T-cell (primary cell): ENCODE results near the gene INVS. TPM values are rescaled to one million over a fixed set of nuclear protein-coding genes. Genes with fewer than 3 reads are reported as not detected.

Experiments used
- ATAC-seq, 4 experiments: fragments of 200-7000 bp in 3 of 4; fragments of 150-1000 bp in 1 of 4; cut with Tn5 transposase; replicated peaks in 1 of 4; 1 replicate in 3 of 4; 2 replicates in 1 of 4; pipeline ENCODE4 v1.10.0; 2021; ENCODE audit warnings: moderate library complexity in 3 of 4, mild to moderate bottlenecking in 2 of 4, moderate number of reproducible peaks in 1 of 4
- CTCF ChIA-PET, 2 donors: fragments of 300-600 bp; sonication (Branson Sonifier 250); formaldehyde crosslinking; loops; one replicate each; lab custom pipeline; 2022; ENCODE audit warnings: antibody characterized with exemption in 2 of 2; lab: Charles Lee
- POLR2A ChIA-PET, 2 donors: fragments of 300-600 bp; sonication (Branson Sonifier 250); formaldehyde crosslinking; loops; one replicate each; lab custom pipeline; 2022; ENCODE audit warnings: antibody characterized with exemption in 2 of 2; lab: Charles Lee
- DNase-seq, 35 experiments: peaks; one replicate each; pipeline versions ENCODE4 v3.0.0 to v3.0.0-alpha.2; 2013 to 2023
- H3K27ac ChIP-seq: one replicate; pipeline ENCODE4 v1.5.1; 2013; ENCODE audit warnings: low read length
- H3K27me3 ChIP-seq, 2 experiments: replicated peaks in 1 of 2; 1 replicate in 1 of 2; 2 replicates in 1 of 2; pipeline versions ENCODE4 v1.6.1 to v1.7.0; 2013; ENCODE audit warnings: low read length in 1 of 2, mixed read lengths in 1 of 2; ENCODE audit not compliant: control insufficient read depth in 2 of 2, insufficient read depth in 2 of 2; ENCODE audit errors: extremely low read depth in 1 of 2
- H3K36me3 ChIP-seq, 2 donors: 1 replicate in 1 of 2; 2 replicates in 1 of 2; pipeline versions ENCODE4 v1.6.1 to v1.7.0; 2013; ENCODE audit warnings: low read length in 1 of 2; ENCODE audit not compliant: control insufficient read depth in 2 of 2, insufficient read depth in 1 of 2; ENCODE audit errors: extremely low read depth in 1 of 2
- H3K4me1 ChIP-seq, 2 experiments: 1 replicate in 1 of 2; 2 replicates in 1 of 2; pipeline versions ENCODE4 v1.6.1 to v1.7.0; 2013; ENCODE audit warnings: low read length in 2 of 2, mixed read lengths in 1 of 2; ENCODE audit not compliant: insufficient read depth in 2 of 2, control insufficient read depth in 1 of 2; ENCODE audit errors: extremely low read depth in 1 of 2
- H3K4me3 ChIP-seq, 2 donors: 1 replicate in 1 of 2; 2 replicates in 1 of 2; pipeline versions ENCODE4 v1.5.1 to v1.7.0; 2013; ENCODE audit warnings: mild to moderate bottlenecking in 2 of 2, low read length in 1 of 2, moderate library complexity in 1 of 2; ENCODE audit not compliant: control insufficient read depth in 1 of 2; ENCODE audit errors: extremely low read depth in 1 of 2
- H3K9me3 ChIP-seq: 2 replicates; pipeline ENCODE4 v1.7.0; 2013
- H3K27ac Mint-ChIP-seq, 2 donors: one replicate each; pipeline ENCODE4 v1.8.0; 2020 to 2021; ENCODE audit warnings: mild to moderate bottlenecking in 2 of 2, mixed read lengths in 2 of 2
- H3K27me3 Mint-ChIP-seq, 2 donors: one replicate each; pipeline ENCODE4 v1.8.0; 2021 to 2022; ENCODE audit warnings: mixed read lengths in 2 of 2
- H3K36me3 Mint-ChIP-seq: one replicate; pipeline ENCODE4 v1.8.0; 2021; ENCODE audit warnings: mixed read lengths
- H3K4me1 Mint-ChIP-seq, 3 donors: one replicate each; pipeline ENCODE4 v1.8.0; 2020 to 2022; ENCODE audit warnings: mixed read lengths in 3 of 3, mild to moderate bottlenecking in 1 of 3
- H3K4me3 Mint-ChIP-seq, 3 donors: one replicate each; pipeline ENCODE4 v1.8.0; 2020 to 2022; ENCODE audit warnings: mild to moderate bottlenecking in 3 of 3, mixed read lengths in 3 of 3, moderate library complexity in 3 of 3
- H3K9me3 Mint-ChIP-seq, 3 donors: one replicate each; pipeline ENCODE4 v1.8.0; 2020 to 2022; ENCODE audit warnings: mixed read lengths in 3 of 3
- WGBS: methylation state at CpG from one replicate; pipeline ENCODE4 v1.1.5; 2013; ENCODE audit warnings: missing lambda C conversion rate; ENCODE audit not compliant: insufficient coverage; 5-methylcytosine and 5-hydroxymethylcytosine counted together
- total RNA-seq, 35 experiments: library from RNA in 6 of 35; stranded (reverse) in 6 of 35; fragments of 120-200 nt in 1 of 35; gene quantifications; one replicate each; pipeline versions ENCODE4 v1.2.1 to v1.2.4 and lab custom pipeline; 2013 to 2026

Gene INVS
- total RNA-seq, 5 donors from 2014 or later (not counting 1 experiment from before 2014, with no cell fraction given) = 15.6 to 21.6 (median 19.0) TPM

DNA sequence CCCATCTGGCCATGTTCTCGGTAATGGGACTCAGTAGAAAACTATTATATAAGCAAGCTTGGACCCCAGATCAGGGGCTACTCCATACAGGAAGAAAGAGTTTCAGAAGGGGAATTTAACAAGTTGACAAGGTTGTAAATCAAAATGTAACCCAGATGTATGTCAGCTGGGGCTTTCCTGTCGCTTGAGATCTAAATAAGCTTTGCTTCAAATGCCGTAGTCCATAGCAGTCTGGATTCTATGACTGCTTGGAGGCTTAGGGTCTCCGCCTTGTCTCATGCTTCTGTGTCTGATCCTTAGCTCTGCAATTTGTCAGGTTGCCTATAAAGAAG is 183.3 kb downstream of the INVS start:
- ChIA-PET CTCF (no interaction called here), POLR2A (no interaction called here)
- Mint-ChIP-seq H3K27ac (no peak overlapping the region), H3K4me1 (no peaks in the 10 kb centered on the region), H3K27me3 (no peaks in the 10 kb centered on the region), H3K4me3 (no peak overlapping the region), H3K36me3 (peaks cover 75% of the 10 kb centered on the region), H3K9me3 (peaks cover 6 to 14% (median 11%) of the 10 kb centered on the region in 3 donors)
- Histone ChIP-seq H3K4me1 (no peaks in the 10 kb centered on the region), H3K27ac (no peak overlapping the region), H3K36me3 (peaks cover 5 to 24% of the 10 kb centered on the region in 2 donors), H3K27me3 (no peaks in the 10 kb centered on the region), H3K9me3 (no peaks in the 10 kb centered on the region), H3K4me3 (no peak overlapping the region)
- DNase-seq (no peak), ATAC-seq (no peak)
- 95% methylated on average over 3 of the region's 4 CpGs for WGBS

DNA sequence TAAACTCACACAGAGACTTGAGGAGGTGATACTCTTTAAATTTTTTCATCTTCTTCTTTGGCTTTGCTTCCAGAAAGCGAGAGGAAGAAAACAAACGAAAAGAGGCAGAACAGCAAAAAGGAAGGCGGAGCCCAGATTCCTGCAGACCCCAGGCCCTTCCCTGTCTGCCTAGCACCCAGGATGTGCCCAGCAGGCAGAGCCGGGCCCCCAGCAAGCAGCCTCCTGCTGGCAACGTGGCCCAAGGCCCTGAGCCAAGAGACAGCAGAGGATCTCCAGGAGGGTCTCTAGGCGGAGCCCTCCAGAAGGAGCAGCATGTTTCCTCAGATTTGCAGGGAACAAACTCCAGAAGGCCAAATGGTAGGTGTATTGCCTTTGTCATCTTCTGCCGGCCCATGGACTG is 185.2 kb downstream of the INVS start:
- ATAC-seq = no peak
- Histone ChIP-seq H3K4me1 (no peaks in the 10 kb centered on the region), H3K36me3 (peaks cover 5 to 38% of the 10 kb centered on the region in 2 donors), H3K27ac (no peak overlapping the region), H3K4me3 (no peak overlapping the region), H3K9me3 (no peaks in the 10 kb centered on the region), H3K27me3 (no peaks in the 10 kb centered on the region)
- 93% methylated on average over 6 of the region's 7 CpGs for whole genome bisulfite sequencing
- H3K27ac Mint-ChIP-seq = no peak overlapping the region
- H3K27me3 Mint-ChIP-seq = no peaks in the 10 kb centered on the region
- H3K9me3 Mint-ChIP-seq = peaks cover 6 to 23% (median 20%) of the 10 kb centered on the region in 3 donors
- no peak for DNase-seq
- CTCF ChIA-PET = no interaction called here
- peaks cover 77% of the 10 kb centered on the region for H3K36me3 Mint-ChIP-seq
- no peak overlapping the region for H3K4me3 Mint-ChIP-seq
- POLR2A ChIA-PET = interaction anchor here in 1 of 2 donors (1.2 kb wide), 1 partner anchor 46 kb away, joined by 5 read pairs; no protein-coding TSS in a partner anchor
- H3K4me1 Mint-ChIP-seq = no peaks in the 10 kb centered on the region

DNA sequence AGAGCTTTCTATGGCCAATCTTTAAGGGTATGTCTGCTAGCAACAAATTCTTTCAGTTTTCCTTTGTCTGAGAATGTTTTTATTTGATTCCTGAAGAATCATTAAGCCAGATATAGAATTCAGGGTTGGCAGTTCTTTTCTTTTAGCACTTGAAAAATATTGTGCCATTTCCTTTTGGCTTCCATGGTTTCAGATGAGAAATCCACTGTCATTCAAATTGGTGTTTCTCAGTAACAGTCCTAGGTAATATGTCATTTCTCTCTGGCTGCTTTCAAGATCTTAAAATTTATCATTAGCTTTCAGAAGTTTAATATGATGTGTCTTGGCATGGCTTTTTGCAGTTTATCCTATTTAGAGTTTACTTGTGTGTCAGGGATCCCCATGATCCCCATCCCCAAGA is 186.0 kb downstream of the INVS start:
- POLR2A ChIA-PET = no interaction called here
- Histone ChIP-seq H3K36me3 (peaks cover 5 to 42% of the 10 kb centered on the region in 2 donors), H3K27me3 (no peaks in the 10 kb centered on the region), H3K4me3 (no peak overlapping the region), H3K27ac (no peak overlapping the region), H3K4me1 (no peaks in the 10 kb centered on the region), H3K9me3 (no peaks in the 10 kb centered on the region)
- H3K27ac Mint-ChIP-seq = no peak overlapping the region
- H3K4me3 Mint-ChIP-seq = no peak overlapping the region
- CTCF ChIA-PET = no interaction called here
- DNase-seq (no peak), ATAC-seq (no peak)
- peaks cover 77% of the 10 kb centered on the region for H3K36me3 Mint-ChIP-seq
- H3K9me3 Mint-ChIP-seq = peaks cover 6 to 26% (median 23%) of the 10 kb centered on the region in 3 donors
- H3K27me3 Mint-ChIP-seq = no peaks in the 10 kb centered on the region
- no peaks in the 10 kb centered on the region for H3K4me1 Mint-ChIP-seq

DNA sequence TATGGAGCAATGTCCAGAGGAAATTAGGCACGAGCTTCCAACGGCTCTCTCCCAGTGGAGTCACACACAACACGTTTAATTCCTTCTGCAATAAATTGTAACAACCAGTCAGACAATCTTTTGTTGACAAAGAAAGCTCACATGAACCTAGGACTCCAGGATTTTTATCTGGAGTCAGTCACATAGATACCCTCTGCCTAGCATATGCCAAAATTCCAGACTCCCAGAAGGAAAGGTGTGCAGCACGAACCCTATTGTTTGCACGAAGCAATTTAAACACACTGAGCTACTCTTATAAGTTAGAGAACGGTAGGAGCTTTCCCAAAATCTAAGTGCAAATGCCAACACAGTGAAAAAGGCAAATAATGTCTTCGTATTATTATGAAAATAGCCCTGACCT is 186.6 kb downstream of the INVS start:
- H3K27me3 Mint-ChIP-seq = no peaks in the 10 kb centered on the region
- H3K27ac Mint-ChIP-seq = no peak overlapping the region
- H3K4me3 Mint-ChIP-seq = no peak overlapping the region
- peaks cover 7 to 43% of the 10 kb centered on the region in 2 donors for H3K36me3 ChIP-seq
- peaks cover 6 to 26% (median 23%) of the 10 kb centered on the region in 3 donors for H3K9me3 Mint-ChIP-seq
- CTCF ChIA-PET = no interaction called here
- POLR2A ChIA-PET = no interaction called here
- no peak for DNase-seq
- ATAC-seq = no peak
- no peaks in the 10 kb centered on the region for H3K4me1 Mint-ChIP-seq
- H3K27me3 ChIP-seq = no peaks in the 10 kb centered on the region
- no peaks in the 10 kb centered on the region for H3K9me3 ChIP-seq
- H3K4me3 ChIP-seq = no peak overlapping the region
- H3K36me3 Mint-ChIP-seq = peaks cover 77% of the 10 kb centered on the region
- WGBS = 100% methylated on average over 6 of the region's 7 CpGs
- H3K4me1 ChIP-seq = no peaks in the 10 kb centered on the region
- H3K27ac ChIP-seq = no peak overlapping the region

- Mint-ChIP-seq H3K27me3 (no peaks in the 10 kb centered on the region), H3K4me1 (no peaks in the 10 kb centered on the region), H3K9me3 (peaks cover 6 to 26% (median 23%) of the 10 kb centered on the region in 3 donors), H3K27ac (no peak overlapping the region), H3K36me3 (peaks cover 78% of the 10 kb centered on the region), H3K4me3 (no peak overlapping the region)
- Histone ChIP-seq H3K27ac (no peak overlapping the region), H3K27me3 (no peaks in the 10 kb centered on the region), H3K36me3 (peaks cover 11 to 48% of the 10 kb centered on the region in 2 donors), H3K9me3 (no peaks in the 10 kb centered on the region), H3K4me1 (no peaks in the 10 kb centered on the region), H3K4me3 (no peak overlapping the region)
- ChIA-PET CTCF (no interaction called here), POLR2A (no interaction called here)
- DNase-seq = no peak
- no CpG with 5 or more reads among the region's 6 CpGs for WGBS
- no peak for ATAC-seq
These were observed 187.2 kb downstream of the INVS start for GRCh38 chr9:100286257-100286656.

- Histone ChIP-seq H3K4me1 (no peaks in the 10 kb centered on the region), H3K4me3 (no peak overlapping the region), H3K9me3 (no peaks in the 10 kb centered on the region), H3K36me3 (peaks cover 11 to 51% of the 10 kb centered on the region in 2 donors), H3K27me3 (no peaks in the 10 kb centered on the region), H3K27ac (no peak overlapping the region)
- ATAC-seq (no peak), DNase-seq (no peak)
- ChIA-PET POLR2A (no interaction called here), CTCF (no interaction called here)
- Mint-ChIP-seq H3K36me3 (peaks cover 81% of the 10 kb centered on the region), H3K27me3 (no peaks in the 10 kb centered on the region), H3K27ac (no peak overlapping the region), H3K4me1 (no peaks in the 10 kb centered on the region), H3K4me3 (no peak overlapping the region), H3K9me3 (peaks cover 6 to 26% (median 23%) of the 10 kb centered on the region in 3 donors)
- WGBS = no CpG with 5 or more reads among the region's 5 CpGs
These were observed 188.1 kb downstream of the INVS start for GRCh38 chr9:100287186-100287585.

GRCh38 chr9:100290714-100291113 is 191.7 kb downstream of the INVS start:
- CTCF ChIA-PET = no interaction called here
- H3K27ac Mint-ChIP-seq = no peak overlapping the region
- no peaks in the 10 kb centered on the region for H3K27me3 Mint-ChIP-seq
- no peak overlapping the region for H3K27ac ChIP-seq
- H3K9me3 Mint-ChIP-seq = peaks cover 6 to 13% (median 12%) of the 10 kb centered on the region in 3 donors
- DNase-seq = no peak
- no peaks in the 10 kb centered on the region for H3K4me1 Mint-ChIP-seq
- 100% methylated on average over 1 of the region's 4 CpGs for WGBS
- ATAC-seq = no peak
- no peaks in the 10 kb centered on the region for H3K4me1 ChIP-seq
- H3K9me3 ChIP-seq = no peaks in the 10 kb centered on the region
- no peaks in the 10 kb centered on the region for H3K27me3 ChIP-seq
- peaks cover 78% of the 10 kb centered on the region for H3K36me3 Mint-ChIP-seq
- H3K36me3 ChIP-seq = peaks cover 18 to 61% of the 10 kb centered on the region in 2 donors
- H3K4me3 Mint-ChIP-seq = no peak overlapping the region
- POLR2A ChIA-PET = no interaction called here
- H3K4me3 ChIP-seq = no peak overlapping the region
